DMS 273 treated with DMSO at 0.1 percent for 48 hours (cell line): ENCODE measurements around the gene DDTL.

Source experiments
- DNase-seq: peaks from one replicate; lab custom pipeline; 2025; lab: John Stamatoyannopoulos, UW

Gene DDTL

GRCh38 chr22:24006207-24006913, 39.7 kb downstream of the DDTL start:
- DNase-seq, result no peak

- no peak for DNase-seq
Measured at GRCh38 chr22:24006914-24007214, 40.2 kb downstream of the DDTL start.

- no peak for DNase-seq
Measured at GRCh38 chr22:24007253-24008021, 40.7 kb downstream of the DDTL start.

- no peak for DNase-seq
Measured at GRCh38 chr22:24008022-24008283, 41.3 kb downstream of the DDTL start.

GRCh38 chr22:24008381-24009226, 41.9 kb downstream of the DDTL start:
- no peak for DNase-seq

- no peak for DNase-seq
Measured at GRCh38 chr22:24009227-24010017, 42.7 kb downstream of the DDTL start.

- no peak for DNase-seq
Measured at GRCh38 chr22:24010018-24010391, 43.3 kb downstream of the DDTL start.

- no peak for DNase-seq
Measured at GRCh38 chr22:24011735-24012068, 45.0 kb downstream of the DDTL start.

- no peak for DNase-seq
Measured at GRCh38 chr22:24016156-24016555, 49.5 kb downstream of the DDTL start.

GRCh38 chr22:24021304-24021703, 54.6 kb downstream of the DDTL start:
- DNase-seq, result no peak
